H9 (cell line): Measurements from ENCODE around the gene ZNF544. TPM values are rescaled to one million over a fixed set of nuclear protein-coding genes. Genes with fewer than 3 reads are reported as not detected.

Source experiments
- DNase-seq: peaks from one replicate; pipeline ENCODE4 v3.0.0-alpha.2; 2017
- H2AFZ ChIP-seq: one replicate; pipeline ENCODE4 v1.6.1; 2013; ENCODE audit warnings: mild to moderate bottlenecking, low read length, control low read depth, moderate library complexity
- H2AK5ac ChIP-seq: 2 replicates; pipeline ENCODE4 v1.6.1; 2013; ENCODE audit warnings: low read length, control low read depth, mixed read lengths; ENCODE audit not compliant: insufficient read length
- H2BK120ac ChIP-seq: one replicate; pipeline ENCODE4 v1.6.1; 2013; ENCODE audit warnings: low read depth, mild to moderate bottlenecking, low read length, control low read depth, inconsistent platforms; ENCODE audit not compliant: poor library complexity, severe bottlenecking
- H2BK12ac ChIP-seq: 2 replicates; pipeline ENCODE4 v1.6.1; 2013; ENCODE audit warnings: low read length, control low read depth, mixed read lengths, low read depth; ENCODE audit not compliant: insufficient read length
- H2BK15ac ChIP-seq: 2 replicates; pipeline ENCODE4 v1.6.1; 2013; ENCODE audit warnings: low read depth, low read length, control low read depth
- H2BK20ac ChIP-seq: one replicate; pipeline ENCODE4 v1.6.1; 2013; ENCODE audit warnings: low read depth, mild to moderate bottlenecking, low read length, control low read depth, inconsistent platforms; ENCODE audit not compliant: poor library complexity, severe bottlenecking
- H2BK5ac ChIP-seq: 2 replicates; pipeline ENCODE4 v1.6.1; 2013; ENCODE audit warnings: low read length, control low read depth, mixed read lengths; ENCODE audit not compliant: insufficient read length
- H3K14ac ChIP-seq: 2 replicates; pipeline ENCODE4 v1.6.1; 2013; ENCODE audit warnings: low read length, control low read depth; ENCODE audit not compliant: insufficient read depth
- H3K18ac ChIP-seq: 2 replicates; pipeline ENCODE4 v1.6.1; 2013; ENCODE audit warnings: low read depth, mild to moderate bottlenecking, mixed read lengths, low read length, control low read depth; ENCODE audit not compliant: insufficient read length
- H3K23ac ChIP-seq: 2 replicates; pipeline ENCODE4 v1.6.1; 2013; ENCODE audit warnings: low read length, control low read depth, mixed read lengths, low read depth; ENCODE audit not compliant: insufficient read length
- H3K23me2 ChIP-seq: 2 replicates; pipeline ENCODE4 v1.6.1; 2013; ENCODE audit warnings: low read depth, mild to moderate bottlenecking, mixed read lengths, low read length, control low read depth; ENCODE audit not compliant: insufficient read length, poor library complexity, severe bottlenecking
- H3K27ac ChIP-seq: 2 replicates; pipeline ENCODE4 v1.5.1; 2013; ENCODE audit warnings: low read length, control low read depth, mixed read lengths, low read depth; ENCODE audit not compliant: insufficient read length
- H3K27me3 ChIP-seq: 2 replicates; pipeline ENCODE4 v1.6.1; 2013; ENCODE audit warnings: low read length, control low read depth, inconsistent platforms; ENCODE audit not compliant: insufficient read depth
- H3K4ac ChIP-seq: 2 replicates; pipeline ENCODE4 v1.6.1; 2013; ENCODE audit warnings: low read depth, mild to moderate bottlenecking, control low read depth, inconsistent platforms, low read length, moderate library complexity
- H3K4me1 ChIP-seq: 2 replicates; pipeline ENCODE4 v1.6.1; 2013; ENCODE audit warnings: low read length, control low read depth, inconsistent platforms; ENCODE audit not compliant: insufficient read depth
- H3K4me2 ChIP-seq: 2 replicates; pipeline ENCODE4 v1.6.1; 2013; ENCODE audit warnings: low read length, control low read depth, mixed read lengths; ENCODE audit not compliant: insufficient read length, insufficient read depth
- H3K56ac ChIP-seq: 2 replicates; pipeline ENCODE4 v1.6.1; 2013; ENCODE audit warnings: low read depth, mild to moderate bottlenecking, mixed read lengths, low read length, control low read depth; ENCODE audit not compliant: insufficient read length
- H3K79me1 ChIP-seq: 2 replicates; pipeline ENCODE4 v1.6.1; 2013; ENCODE audit warnings: low read depth, mild to moderate bottlenecking, moderate library complexity, low read length, control low read depth, inconsistent platforms; ENCODE audit not compliant: insufficient read depth, poor library complexity, severe bottlenecking
- H3K79me2 ChIP-seq: 2 replicates; pipeline ENCODE4 v1.6.1; 2013; ENCODE audit warnings: low read length, control low read depth, inconsistent platforms; ENCODE audit not compliant: insufficient read depth
- H3K9ac ChIP-seq: 2 replicates; pipeline ENCODE4 v1.6.1; 2013; ENCODE audit warnings: low read length, control low read depth, mixed read lengths; ENCODE audit not compliant: insufficient read length; ENCODE audit errors: extremely low read depth
- H3K9me3 ChIP-seq: one replicate; pipeline ENCODE4 v1.6.1; 2013; ENCODE audit warnings: low read depth, low read length, inconsistent platforms; ENCODE audit not compliant: control insufficient read depth
- H3T11ph ChIP-seq: one replicate; pipeline ENCODE4 v1.6.1; 2013; ENCODE audit warnings: mild to moderate bottlenecking, low read length, control low read depth, inconsistent platforms
- H4K20me1 ChIP-seq: one replicate; pipeline ENCODE4 v1.6.1; 2013; ENCODE audit not compliant: control insufficient read depth, insufficient read length, insufficient read depth
- H4K5ac ChIP-seq: 2 replicates; pipeline ENCODE4 v1.6.1; 2013; ENCODE audit warnings: low read depth, mild to moderate bottlenecking, mixed read lengths, low read length, control low read depth; ENCODE audit not compliant: insufficient read length
- H4K8ac ChIP-seq: replicated peaks from 2 replicates; pipeline ENCODE4 v1.6.1; 2013; ENCODE audit warnings: low read length, control low read depth, mixed read lengths, low read depth; ENCODE audit not compliant: insufficient read length
- H4K91ac ChIP-seq: 2 replicates; pipeline ENCODE4 v1.6.1; 2013; ENCODE audit warnings: low read depth, mild to moderate bottlenecking, moderate library complexity, mixed read lengths, low read length, control low read depth; ENCODE audit not compliant: insufficient read length
- H3K27ac Mint-ChIP-seq, 3 experiments: 2 replicates in 2 of 3; 3 replicates in 1 of 3; pipeline ENCODE4 v1.8.0; 2020 to 2021; ENCODE audit warnings: mixed read lengths in 3 of 3, mild to moderate bottlenecking in 1 of 3, moderate library complexity in 1 of 3
- H3K27me3 Mint-ChIP-seq: 2 replicates; pipeline ENCODE4 v1.8.0; 2021; ENCODE audit warnings: low read depth, mild to moderate bottlenecking, moderate library complexity, mixed read lengths
- H3K36me3 Mint-ChIP-seq, 3 experiments: 2 replicates in 2 of 3; 3 replicates in 1 of 3; pipeline ENCODE4 v1.8.0; 2020 to 2021; ENCODE audit warnings: low read depth in 3 of 3, mixed read lengths in 3 of 3; ENCODE audit not compliant: insufficient read depth in 1 of 3
- H3K4me1 Mint-ChIP-seq, 2 experiments: 2 replicates each; pipeline ENCODE4 v1.8.0; 2020; ENCODE audit warnings: mixed read lengths in 2 of 2
- H3K4me3 Mint-ChIP-seq, 2 experiments: 2 replicates in 1 of 2; 3 replicates in 1 of 2; pipeline ENCODE4 v1.8.0; 2020 to 2021; ENCODE audit warnings: mild to moderate bottlenecking in 2 of 2, mixed read lengths in 2 of 2, moderate library complexity in 1 of 2
- H3K9me3 Mint-ChIP-seq, 2 experiments: 2 replicates in 1 of 2; 3 replicates in 1 of 2; pipeline ENCODE4 v1.8.0; 2020; ENCODE audit warnings: mild to moderate bottlenecking in 2 of 2, mixed read lengths in 2 of 2, moderate library complexity in 1 of 2
- CTCF ChIP-seq: fragments of 200-600 bp; sonication (generic); conservative IDR thresholded peaks from 3 replicates; pipeline ENCODE4 v1.8.0; 2021; ENCODE audit warnings: antibody characterized with exemption, mild to moderate bottlenecking
- whole genome bisulfite sequencing: extraction: QIAGEN DNeasy Blood & Tissue Kit; methylation state at CpG from one replicate; pipeline ENCODE4 v1.1.7; 2013; ENCODE audit warnings: missing lambda C conversion rate, low lambda C conversion rate, mixed read lengths; ENCODE audit not compliant: insufficient read length; ENCODE audit errors: extremely low coverage; 5-methylcytosine and 5-hydroxymethylcytosine counted together
- total RNA-seq: library from RNA; stranded (reverse); gene quantifications from 2 replicates; pipeline ENCODE4 v1.2.1, GENCODE V29; 2021

The ZNF544 gene
- total RNA-seq, 1 experiment from 2014 or later: 97.2 TPM

GRCh38 chr19:58296104-58296503 lies 67.4 kb downstream of the ZNF544 start:
- peaks cover 1% of the 10 kb centered on the region; the same call in 1 of the 2 replicates for H3K79me2 ChIP-seq
- no peak overlapping the region for H2AK5ac ChIP-seq
- no peak overlapping the region for H3K56ac ChIP-seq
- no peak overlapping the region for H3K9ac ChIP-seq
- no peak overlapping the region for H4K8ac ChIP-seq
- H3K27me3 Mint-ChIP-seq: peaks cover 1% of the 10 kb centered on the region; the same call in 1 of the 2 replicates
- no peak overlapping the region for H2BK5ac ChIP-seq
- H3K27ac Mint-ChIP-seq: no peak overlapping the region; a peak in 1 of 7 replicates
- H3K79me1 ChIP-seq: peaks cover 3% of the 10 kb centered on the region
- no peaks in the 10 kb centered on the region for H4K20me1 ChIP-seq
- H3K27me3 ChIP-seq: no peaks in the 10 kb centered on the region
- no peak for DNase-seq
- no peak overlapping the region for H2BK15ac ChIP-seq
- H4K5ac ChIP-seq: no peak overlapping the region
- no peak overlapping the region for H2BK120ac ChIP-seq
- TF ChIP-seq CTCF: no peak
- no peak overlapping the region for H3K4ac ChIP-seq
- H3K9me3 Mint-ChIP-seq: peaks cover 2 to 9% of the 10 kb centered on the region in 2 experiments; a peak in 3 of 5 replicates
- no peak overlapping the region for H4K91ac ChIP-seq
- H3K23ac ChIP-seq: no peak overlapping the region
- no peak overlapping the region for H3K4me2 ChIP-seq
- no peak overlapping the region for H3T11ph ChIP-seq
- WGBS: no CpG with 5 or more reads among the region's 7 CpGs
- H3K23me2 ChIP-seq: no peaks in the 10 kb centered on the region
- no peak overlapping the region for H2BK20ac ChIP-seq
- no peak overlapping the region for H3K14ac ChIP-seq
- no peaks in the 10 kb centered on the region for H3K4me1 ChIP-seq
- peaks cover 68 to 89% (median 89%) of the 10 kb centered on the region in 3 experiments for H3K36me3 Mint-ChIP-seq
- no peak overlapping the region for H3K18ac ChIP-seq
- H2BK12ac ChIP-seq: no peak overlapping the region
- H3K4me1 Mint-ChIP-seq: no peaks in the 10 kb centered on the region; a peak in 1 of 4 replicates
- no peak overlapping the region for H3K4me3 Mint-ChIP-seq
- H2AFZ ChIP-seq: no peak overlapping the region
- H3K27ac ChIP-seq: no peak overlapping the region
- no peaks in the 10 kb centered on the region for H3K9me3 ChIP-seq
